Thoracic aorta (tissue), 2 donors: ENCODE measurements around the gene SYT9. TPM values are rescaled to one million over a fixed set of nuclear protein-coding genes. Genes with fewer than 3 reads are reported as not detected.
"Not testable (repeated sequence)": the region's sequence is repeated elsewhere in the genome, so short reads cannot be mapped to it uniquely, and the experiment has no call there.

ENCODE experiments used
- ATAC-seq: fragments of 150-250 bp; one replicate; pipeline ENCODE4 v1.8.0; 2017; ENCODE audit warnings: low read depth; ENCODE audit not compliant: insufficient number of reproducible peaks, low FRiP score
- DNase-seq: peaks from one replicate; pipeline ENCODE4 v3.0.0-alpha.2; 2020; ENCODE audit warnings: low spot score
- H3K27ac ChIP-seq, 2 donors: fragments of 200-600 bp; sonication (generic); 1 replicate in 1 of 2; 2 replicates in 1 of 2; pipeline ENCODE4 v1.5.1; 2016; ENCODE audit warnings: mild to moderate bottlenecking in 2 of 2, moderate library complexity in 2 of 2
- H3K27me3 ChIP-seq: fragments of 200-600 bp; sonication (generic); replicated peaks from 2 replicates; pipeline ENCODE4 v1.6.0; 2016; ENCODE audit warnings: mild to moderate bottlenecking; ENCODE audit not compliant: insufficient read depth
- H3K36me3 ChIP-seq: fragments of 200-600 bp; sonication (generic); one replicate; pipeline ENCODE4 v1.5.1; 2016
- H3K4me1 ChIP-seq, 2 donors: fragments of 200-600 bp; sonication (generic); 1 replicate in 1 of 2; 2 replicates in 1 of 2; pipeline versions ENCODE4 v1.5.1 to v1.6.0; 2016; ENCODE audit warnings: low read depth in 2 of 2, mild to moderate bottlenecking in 1 of 2; ENCODE audit not compliant: control insufficient read depth in 1 of 2
- H3K4me3 ChIP-seq: fragments of 200-600 bp; sonication (generic); 2 replicates; pipeline ENCODE4 v1.5.1; 2016; ENCODE audit warnings: mild to moderate bottlenecking
- H3K9me3 ChIP-seq: fragments of 200-600 bp; sonication (generic); 2 replicates; pipeline ENCODE4 v1.5.1; 2016
- total RNA-seq, 2 donors: library from RNA; depleted of rRNA; stranded (reverse); fragments of >200 nt; gene quantifications; one replicate each; pipeline versions ENCODE4 v1.1.0 to v1.2.3, GENCODE V29; 2016
- TF ChIP-seq, protein P1 (sequence below): fragments of 200-600 bp; sonication (generic); IDR thresholded peaks from one replicate; pipeline ENCODE4 v1.5.1; 2019; ENCODE audit warnings: antibody characterized with exemption

The SYT9 gene
- total RNA-seq, 2 donors from 2014 or later: not detected

DNA sequence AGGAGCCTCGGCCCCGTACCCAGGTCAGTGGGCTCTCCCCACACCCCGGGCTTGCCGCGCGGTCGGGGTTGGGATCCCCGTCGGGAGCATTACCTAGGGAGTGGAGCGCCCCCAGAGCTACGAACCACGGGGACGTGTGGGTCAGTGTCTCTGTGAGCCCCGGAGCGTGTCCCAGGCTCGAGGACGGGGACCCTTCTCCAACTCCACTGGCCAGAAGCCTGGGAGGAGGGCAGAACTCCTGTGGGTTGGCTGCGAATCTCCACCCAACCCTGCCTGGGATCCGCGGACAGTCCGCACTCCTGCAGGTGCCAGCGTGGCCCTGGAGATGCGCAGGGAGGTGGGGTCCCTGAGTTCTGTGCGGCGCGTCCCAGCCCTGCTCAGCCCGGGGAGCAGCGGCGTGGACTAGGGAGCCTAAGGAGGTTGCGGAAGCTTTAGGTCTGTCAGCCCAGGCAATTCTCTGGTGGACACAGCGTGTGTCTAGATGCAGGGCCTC is 262.4 kb downstream of the SYT9 start:
- Histone ChIP-seq H3K4me1 (peaks cover 15 to 24% of the 10 kb centered on the region in 2 donors), H3K4me3 (peak overlapping the region; percentile 93), H3K36me3 (no peaks in the 10 kb centered on the region), H3K9me3 (no peaks in the 10 kb centered on the region), H3K27me3 (no peaks in the 10 kb centered on the region), H3K27ac (peak overlapping the region; percentile 92 to 95)
- no peak for DNase-seq
- TF ChIP-seq, protein P1, sequence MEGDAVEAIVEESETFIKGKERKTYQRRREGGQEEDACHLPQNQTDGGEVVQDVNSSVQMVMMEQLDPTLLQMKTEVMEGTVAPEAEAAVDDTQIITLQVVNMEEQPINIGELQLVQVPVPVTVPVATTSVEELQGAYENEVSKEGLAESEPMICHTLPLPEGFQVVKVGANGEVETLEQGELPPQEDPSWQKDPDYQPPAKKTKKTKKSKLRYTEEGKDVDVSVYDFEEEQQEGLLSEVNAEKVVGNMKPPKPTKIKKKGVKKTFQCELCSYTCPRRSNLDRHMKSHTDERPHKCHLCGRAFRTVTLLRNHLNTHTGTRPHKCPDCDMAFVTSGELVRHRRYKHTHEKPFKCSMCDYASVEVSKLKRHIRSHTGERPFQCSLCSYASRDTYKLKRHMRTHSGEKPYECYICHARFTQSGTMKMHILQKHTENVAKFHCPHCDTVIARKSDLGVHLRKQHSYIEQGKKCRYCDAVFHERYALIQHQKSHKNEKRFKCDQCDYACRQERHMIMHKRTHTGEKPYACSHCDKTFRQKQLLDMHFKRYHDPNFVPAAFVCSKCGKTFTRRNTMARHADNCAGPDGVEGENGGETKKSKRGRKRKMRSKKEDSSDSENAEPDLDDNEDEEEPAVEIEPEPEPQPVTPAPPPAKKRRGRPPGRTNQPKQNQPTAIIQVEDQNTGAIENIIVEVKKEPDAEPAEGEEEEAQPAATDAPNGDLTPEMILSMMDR: no peak
- ATAC-seq: no peak

DNA sequence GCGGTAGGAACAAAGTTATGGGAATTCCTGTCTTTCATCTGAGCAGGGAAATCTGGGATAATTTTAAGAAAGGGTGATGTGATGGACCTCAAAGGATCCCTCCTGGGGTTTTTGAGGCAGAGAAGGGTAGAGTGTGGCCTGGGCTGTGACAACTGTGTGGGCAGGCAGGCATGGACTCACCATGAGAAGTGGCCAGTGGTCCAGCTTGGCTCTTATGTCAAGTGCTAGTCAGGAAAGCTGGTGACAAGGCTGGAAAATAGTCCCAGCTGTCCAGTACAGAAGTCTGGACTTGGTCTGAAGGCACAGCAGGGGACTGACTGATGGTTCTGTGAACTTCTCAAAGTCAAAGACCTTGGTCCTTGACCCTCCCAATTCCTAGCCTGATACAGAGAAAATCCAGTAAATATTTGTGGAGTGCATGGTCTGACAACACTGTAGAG is 263.8 kb downstream of the SYT9 start:
- Histone ChIP-seq H3K4me3 (no peak overlapping the region), H3K36me3 (no peaks in the 10 kb centered on the region), H3K9me3 (no peaks in the 10 kb centered on the region), H3K4me1 (peaks cover 15 to 24% of the 10 kb centered on the region in 2 donors), H3K27ac (no peak overlapping the region), H3K27me3 (no peaks in the 10 kb centered on the region)
- ATAC-seq (no peak), DNase-seq (no peak)
- TF ChIP-seq, protein P1: no peak

DNA sequence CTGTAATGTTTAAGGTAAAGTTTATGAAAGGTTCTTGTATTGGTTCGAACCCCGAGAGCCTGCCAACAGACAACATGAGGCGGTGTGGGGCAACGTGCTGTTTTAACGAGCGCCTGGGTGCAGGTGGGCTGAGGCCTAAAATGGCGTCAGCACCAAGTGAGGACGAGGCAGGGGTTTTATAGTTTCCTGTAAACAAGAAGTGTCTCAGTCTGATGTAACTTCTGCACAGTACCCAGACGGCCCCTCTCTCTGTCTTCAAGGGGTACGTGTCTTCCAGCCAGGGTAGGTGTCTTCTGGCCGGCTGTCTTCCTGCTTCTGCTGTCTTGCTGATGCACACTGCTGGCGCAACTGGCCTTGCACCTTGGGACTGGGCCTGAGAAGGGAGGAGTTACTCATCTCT is 264.8 kb downstream of the SYT9 start:
- Histone ChIP-seq H3K36me3 (no peaks in the 10 kb centered on the region), H3K27ac (no peak overlapping the region), H3K9me3 (no peaks in the 10 kb centered on the region), H3K4me1 (peaks cover 7 to 16% of the 10 kb centered on the region in 2 donors), H3K27me3 (no peaks in the 10 kb centered on the region), H3K4me3 (no peak overlapping the region)
- TF ChIP-seq, protein P1: no peak
- ATAC-seq (no peak), DNase-seq (no peak)

DNA sequence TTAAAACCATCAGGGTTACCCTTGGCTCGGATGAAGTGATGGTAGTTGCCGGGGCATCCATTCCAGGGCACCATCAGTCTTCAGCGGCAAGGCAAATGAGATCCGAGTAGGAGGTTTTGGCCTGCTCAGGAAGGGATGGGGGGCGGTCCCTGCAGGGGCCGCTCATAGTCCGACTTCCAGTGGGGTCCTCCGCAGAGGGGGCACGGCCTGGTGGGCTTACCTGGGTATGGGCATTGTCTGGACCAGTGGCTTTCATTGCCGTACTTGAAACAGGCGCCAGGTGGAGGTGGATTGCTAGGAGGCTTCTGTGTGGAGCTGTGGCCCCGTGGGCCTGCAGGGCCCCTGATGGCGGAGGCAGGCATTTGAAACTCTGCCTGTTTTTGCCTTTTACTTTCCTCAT is 266.0 kb downstream of the SYT9 start:
- not testable (repeated sequence) for H3K9me3 ChIP-seq, H3K27me3 ChIP-seq, H3K36me3 ChIP-seq, DNase-seq, H3K4me3 ChIP-seq, H3K4me1 ChIP-seq, ATAC-seq, H3K27ac ChIP-seq

Other genes starting within 250 kb of the SYT9 start
- 1 to 10 TPM in 1 of 2 donors, under 1 TPM in 1; 0.68 to 2.3 TPM for gene ZNF214, start 231.6 kb upstream of the SYT9 start, total RNA-seq
- gene NLRP14, start 231.4 kb upstream of the SYT9 start, total RNA-seq: not detected
- gene RBMXL2, start 162.9 kb upstream of the SYT9 start, total RNA-seq: not detected
- 1 to 10 TPM; 7.4 to 8.7 TPM for gene OLFML1, start 233.6 kb downstream of the SYT9 start, total RNA-seq